WTC11 (cell line): ENCODE measurements around the gene USF3. TPM values are rescaled to one million over a fixed set of nuclear protein-coding genes. Genes with fewer than 3 reads are reported as not detected.

ENCODE experiments used
- ATAC-seq: fragments of 200-7000 bp; cut with Tn5 transposase; 2 replicates; pipeline ENCODE4 v1.10.0; 2021; ENCODE audit warnings: mild to moderate bottlenecking, moderate library complexity
- CTCF ChIA-PET: fragments of 300-600 bp; sonication (Branson Sonifier 250); formaldehyde crosslinking; loops from one replicate; lab custom pipeline; 2021; ENCODE audit warnings: antibody characterized with exemption; lab: Charles Lee
- POLR2A ChIA-PET: fragments of 350-600 bp; sonication (Branson Sonifier 250); formaldehyde crosslinking; loops from one replicate; lab custom pipeline; 2021; ENCODE audit warnings: antibody characterized with exemption; lab: Charles Lee
- DNase-seq: peaks from one replicate; pipeline ENCODE4 v3.0.0; 2021; ENCODE audit warnings: low spot score
- H3K27ac Mint-ChIP-seq: 2 replicates; pipeline ENCODE4 v1.8.0; 2021; ENCODE audit warnings: mixed read lengths
- H3K27me3 Mint-ChIP-seq: 2 replicates; pipeline ENCODE4 v1.8.0; 2021; ENCODE audit warnings: low read depth, mild to moderate bottlenecking, moderate library complexity, mixed read lengths
- H3K36me3 Mint-ChIP-seq: 2 replicates; pipeline ENCODE4 v1.8.0; 2021; ENCODE audit warnings: mixed read lengths
- H3K4me1 Mint-ChIP-seq: 2 replicates; pipeline ENCODE4 v1.8.0; 2022; ENCODE audit warnings: mixed read lengths
- H3K4me3 Mint-ChIP-seq: 2 replicates; pipeline ENCODE4 v1.8.0; 2021; ENCODE audit warnings: mild to moderate bottlenecking, moderate library complexity, mixed read lengths
- H3K9me3 Mint-ChIP-seq: 2 replicates; pipeline ENCODE4 v1.8.0; 2021; ENCODE audit warnings: mixed read lengths
- AFF4 ChIP-seq: sonication (generic); formaldehyde crosslinking; IDR thresholded peaks from 2 replicates; pipeline ENCODE4 v1.8.1; 2023; ENCODE audit warnings: mild to moderate bottlenecking, missing genetic modification reagents, borderline replicate concordance
- ARID4B ChIP-seq: sonication (generic); formaldehyde crosslinking; IDR thresholded peaks from 2 replicates; pipeline ENCODE4 v1.8.0; 2023; ENCODE audit warnings: missing genetic modification reagents, mild to moderate bottlenecking, borderline replicate concordance
- E2F1 ChIP-seq: sonication (generic); formaldehyde crosslinking; IDR thresholded peaks from 2 replicates; pipeline ENCODE4 v1.8.0; 2022; ENCODE audit warnings: mild to moderate bottlenecking, missing genetic modification reagents
- EMX1 ChIP-seq: fragments of 250-450 bp; sonication (Bioruptor Pico); IDR thresholded peaks from 2 replicates; pipeline ENCODE4 v1.8.0; 2021; ENCODE audit warnings: mild to moderate bottlenecking
- ETV6 ChIP-seq: sonication (generic); formaldehyde crosslinking; IDR thresholded peaks from 2 replicates; pipeline ENCODE4 v1.8.1; 2022; ENCODE audit warnings: mild to moderate bottlenecking, missing genetic modification reagents
- GABPB1 ChIP-seq: sonication (generic); formaldehyde crosslinking; IDR thresholded peaks from 2 replicates; pipeline ENCODE4 v1.8.1; 2023; ENCODE audit warnings: mild to moderate bottlenecking, missing genetic modification reagents
- GRHL2 ChIP-seq: fragments of 250-450 bp; sonication (Bioruptor Pico); IDR thresholded peaks from 2 replicates; pipeline ENCODE4 v1.8.0; 2022; ENCODE audit warnings: mild to moderate bottlenecking, moderate library complexity; ENCODE audit not compliant: insufficient replicate concordance, severe bottlenecking
- MXD4 ChIP-seq: fragments of 250-450 bp; sonication (Bioruptor Pico); IDR thresholded peaks from 2 replicates; pipeline ENCODE4 v1.8.0; 2021; ENCODE audit warnings: mild to moderate bottlenecking, moderate library complexity, borderline replicate concordance
- NFATC4 ChIP-seq: fragments of 250-450 bp; sonication (Bioruptor Pico); IDR thresholded peaks from 2 replicates; pipeline ENCODE4 v1.9.0; 2021; ENCODE audit warnings: mild to moderate bottlenecking
- NR1H2 ChIP-seq: sonication (generic); formaldehyde crosslinking; IDR thresholded peaks from 2 replicates; pipeline ENCODE4 v1.9.0; 2021; ENCODE audit warnings: mild to moderate bottlenecking, moderate library complexity, missing genetic modification reagents
- OVOL2 ChIP-seq: fragments of 250-450 bp; sonication (Bioruptor Pico); IDR thresholded peaks from 2 replicates; pipeline ENCODE4 v1.9.0; 2021; ENCODE audit warnings: mild to moderate bottlenecking, borderline replicate concordance
- SMAD4 ChIP-seq: sonication (generic); formaldehyde crosslinking; IDR thresholded peaks from 2 replicates; pipeline ENCODE4 v1.8.0; 2022; ENCODE audit warnings: mild to moderate bottlenecking, missing genetic modification reagents
- ZBTB43 ChIP-seq: sonication (generic); formaldehyde crosslinking; IDR thresholded peaks from 2 replicates; pipeline ENCODE4 v1.8.1; 2023; ENCODE audit warnings: mild to moderate bottlenecking, missing genetic modification reagents
- ZNF121 ChIP-seq: sonication (generic); formaldehyde crosslinking; IDR thresholded peaks from 2 replicates; pipeline ENCODE4 v1.8.0; 2023; ENCODE audit warnings: missing genetic modification reagents
- ZNF263 ChIP-seq: sonication (generic); formaldehyde crosslinking; IDR thresholded peaks from 2 replicates; pipeline ENCODE4 v1.8.1; 2022; ENCODE audit warnings: low read depth, mild to moderate bottlenecking, moderate library complexity, missing genetic modification reagents
- ZNF317 ChIP-seq: sonication (generic); formaldehyde crosslinking; IDR thresholded peaks from 2 replicates; pipeline ENCODE4 v1.8.1; 2023; ENCODE audit warnings: low read depth, mild to moderate bottlenecking, moderate library complexity, missing genetic modification reagents, borderline replicate concordance
- total RNA-seq: library from RNA; stranded (reverse); gene quantifications from 3 replicates; pipeline ENCODE4 v1.2.3, GENCODE V29; 2021

The USF3 gene
- total RNA-seq, 1 experiment from 2014 or later = 16.4 TPM

- TF ChIP-seq ZBTB43 (no peak), ZNF317 (CRISPR knock-in tag) (no peak), GRHL2 (no peak), MXD4 (CRISPR knock-in tag) (no peak), E2F1 (CRISPR knock-in tag) (no peak), EMX1 (CRISPR knock-in tag) (no peak), ZNF121 (no peak), AFF4 (CRISPR knock-in tag) (no peak), SMAD4 (CRISPR knock-in tag) (no peak), NFATC4 (CRISPR knock-in tag) (no peak), OVOL2 (no peak), GABPB1 (no peak), ARID4B (no peak), ETV6 (CRISPR knock-in tag) (no peak), NR1H2 (CRISPR knock-in tag) (no peak), ZNF263 (CRISPR knock-in tag) (no peak)
- H3K27me3 Mint-ChIP-seq = peaks cover 1% of the 10 kb centered on the region
These were observed 64.9 kb downstream of the USF3 start for GRCh38 chr3:113631573-113631972.

More at GRCh38 chr3:113631573-113631972, 64.9 kb downstream of the USF3 start:
- H3K9me3 Mint-ChIP-seq = no peaks in the 10 kb centered on the region
- ATAC-seq (no peak), DNase-seq (no peak)
- no peak overlapping the region for H3K4me3 Mint-ChIP-seq
- no peaks in the 10 kb centered on the region for H3K36me3 Mint-ChIP-seq
- ChIA-PET CTCF (interaction anchor here (0.6 to 1.3 kb wide), 2 partner anchors 54 to 237 kb away, joined by 3 to 11 read pairs; no protein-coding TSS in a partner anchor), POLR2A (no interaction called here)
- no peak overlapping the region for H3K27ac Mint-ChIP-seq
- H3K4me1 Mint-ChIP-seq = 0 out of 2 replicates have a peak, but pooled peaks cover 7% of the 10 kb centered on the region
